ENCODE data around the gene LDLRAP1.

DNA sequence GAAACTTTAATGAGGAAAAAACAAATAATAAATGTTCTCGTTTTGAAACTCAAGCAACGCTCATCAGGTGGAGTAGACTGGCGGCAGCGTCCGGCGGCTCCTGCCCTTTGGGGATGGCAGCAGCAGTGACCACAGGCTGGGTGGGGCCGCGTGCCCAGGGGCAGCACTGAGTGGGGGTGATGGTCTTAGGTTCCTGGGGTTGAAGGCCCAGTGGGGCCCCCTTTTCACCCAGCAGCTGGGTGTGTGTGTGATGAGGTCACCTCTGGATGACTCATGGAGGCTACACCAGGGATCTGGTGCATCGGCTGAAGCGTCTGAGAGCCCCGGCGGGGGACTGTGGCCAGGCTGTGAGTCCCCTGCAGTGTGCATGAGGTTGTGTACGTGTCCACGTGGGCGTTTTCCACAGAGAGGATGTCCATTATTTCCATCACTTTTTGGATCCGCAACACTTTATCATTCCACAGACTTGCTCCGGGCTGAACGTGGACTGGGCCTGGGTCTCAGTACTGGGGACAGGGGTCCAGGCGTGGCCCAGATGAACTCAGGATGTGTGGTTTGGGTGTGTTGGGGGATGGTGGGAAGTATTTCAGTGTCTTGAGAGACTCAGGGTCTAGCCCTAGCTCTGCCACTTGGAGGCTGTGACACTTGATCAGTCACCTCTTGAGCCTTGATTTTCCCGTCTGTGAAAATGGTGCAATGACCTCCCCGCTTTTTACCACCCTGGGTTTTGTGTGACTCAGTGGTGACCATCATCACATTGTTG, 25.6 kb downstream of the LDLRAP1 start:
- TF ChIP-seq, protein P1, sequence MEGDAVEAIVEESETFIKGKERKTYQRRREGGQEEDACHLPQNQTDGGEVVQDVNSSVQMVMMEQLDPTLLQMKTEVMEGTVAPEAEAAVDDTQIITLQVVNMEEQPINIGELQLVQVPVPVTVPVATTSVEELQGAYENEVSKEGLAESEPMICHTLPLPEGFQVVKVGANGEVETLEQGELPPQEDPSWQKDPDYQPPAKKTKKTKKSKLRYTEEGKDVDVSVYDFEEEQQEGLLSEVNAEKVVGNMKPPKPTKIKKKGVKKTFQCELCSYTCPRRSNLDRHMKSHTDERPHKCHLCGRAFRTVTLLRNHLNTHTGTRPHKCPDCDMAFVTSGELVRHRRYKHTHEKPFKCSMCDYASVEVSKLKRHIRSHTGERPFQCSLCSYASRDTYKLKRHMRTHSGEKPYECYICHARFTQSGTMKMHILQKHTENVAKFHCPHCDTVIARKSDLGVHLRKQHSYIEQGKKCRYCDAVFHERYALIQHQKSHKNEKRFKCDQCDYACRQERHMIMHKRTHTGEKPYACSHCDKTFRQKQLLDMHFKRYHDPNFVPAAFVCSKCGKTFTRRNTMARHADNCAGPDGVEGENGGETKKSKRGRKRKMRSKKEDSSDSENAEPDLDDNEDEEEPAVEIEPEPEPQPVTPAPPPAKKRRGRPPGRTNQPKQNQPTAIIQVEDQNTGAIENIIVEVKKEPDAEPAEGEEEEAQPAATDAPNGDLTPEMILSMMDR (conservative IDR thresholded peaks at IDR 0.05; ENCODE audit: low read depth, low read length): no peak
- TF ChIP-seq, protein P2, sequence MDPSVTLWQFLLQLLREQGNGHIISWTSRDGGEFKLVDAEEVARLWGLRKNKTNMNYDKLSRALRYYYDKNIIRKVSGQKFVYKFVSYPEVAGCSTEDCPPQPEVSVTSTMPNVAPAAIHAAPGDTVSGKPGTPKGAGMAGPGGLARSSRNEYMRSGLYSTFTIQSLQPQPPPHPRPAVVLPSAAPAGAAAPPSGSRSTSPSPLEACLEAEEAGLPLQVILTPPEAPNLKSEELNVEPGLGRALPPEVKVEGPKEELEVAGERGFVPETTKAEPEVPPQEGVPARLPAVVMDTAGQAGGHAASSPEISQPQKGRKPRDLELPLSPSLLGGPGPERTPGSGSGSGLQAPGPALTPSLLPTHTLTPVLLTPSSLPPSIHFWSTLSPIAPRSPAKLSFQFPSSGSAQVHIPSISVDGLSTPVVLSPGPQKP (IDR thresholded peaks at IDR 0.05; ENCODE audit: borderline replicate concordance, low read depth, low read length): no peak
- no peak for TF ChIP-seq POLR2A (IDR thresholded peaks at IDR 0.05; ENCODE audit: low read depth, low read length)
